Transverse colon (tissue), 3 donors: ENCODE measurements around the gene SARS1.

ENCODE experiments used
- POLR2A ChIP-seq: fragments of 450-650 bp; IDR thresholded peaks from one replicate; pipeline ENCODE4 v1.6.1; 2016; ENCODE audit warnings: antibody characterized with exemption, mild to moderate bottlenecking, moderate library complexity
- TF ChIP-seq, protein P1 (sequence below), 5 experiments: fragments of 200-600 bp in 3 of 5; fragments of 450-650 bp in 2 of 5; sonication (generic) in 3 of 5; IDR thresholded peaks; 1 replicate in 2 of 5; 2 replicates in 3 of 5; pipeline ENCODE4 v1.5.1; 2016 to 2017; ENCODE audit warnings: antibody characterized with exemption in 5 of 5, inconsistent platforms in 3 of 5, mild to moderate bottlenecking in 2 of 5, moderate library complexity in 1 of 5

DNA sequence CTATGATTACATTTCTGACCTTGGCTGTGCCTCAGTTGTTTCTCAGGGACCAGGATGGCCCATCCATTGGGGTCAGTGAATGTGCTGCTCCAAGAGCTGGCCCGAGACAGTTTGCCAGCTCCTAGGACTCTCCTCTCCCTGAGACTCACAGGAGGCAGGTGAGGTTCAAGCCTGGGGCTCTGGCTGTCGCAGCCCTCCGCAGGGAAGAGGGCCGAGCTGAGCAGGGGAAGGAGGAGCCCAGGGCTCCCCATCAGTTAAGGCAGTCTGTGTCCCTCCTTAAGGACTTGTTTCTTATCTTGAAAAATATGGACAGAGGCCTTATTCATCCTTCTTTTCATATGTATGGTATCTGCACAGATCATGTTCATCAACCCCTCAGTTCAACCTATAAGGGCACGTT, 26.6 kb upstream of the SARS1 start:
- TF ChIP-seq POLR2A = no peak
- TF ChIP-seq, protein P1, sequence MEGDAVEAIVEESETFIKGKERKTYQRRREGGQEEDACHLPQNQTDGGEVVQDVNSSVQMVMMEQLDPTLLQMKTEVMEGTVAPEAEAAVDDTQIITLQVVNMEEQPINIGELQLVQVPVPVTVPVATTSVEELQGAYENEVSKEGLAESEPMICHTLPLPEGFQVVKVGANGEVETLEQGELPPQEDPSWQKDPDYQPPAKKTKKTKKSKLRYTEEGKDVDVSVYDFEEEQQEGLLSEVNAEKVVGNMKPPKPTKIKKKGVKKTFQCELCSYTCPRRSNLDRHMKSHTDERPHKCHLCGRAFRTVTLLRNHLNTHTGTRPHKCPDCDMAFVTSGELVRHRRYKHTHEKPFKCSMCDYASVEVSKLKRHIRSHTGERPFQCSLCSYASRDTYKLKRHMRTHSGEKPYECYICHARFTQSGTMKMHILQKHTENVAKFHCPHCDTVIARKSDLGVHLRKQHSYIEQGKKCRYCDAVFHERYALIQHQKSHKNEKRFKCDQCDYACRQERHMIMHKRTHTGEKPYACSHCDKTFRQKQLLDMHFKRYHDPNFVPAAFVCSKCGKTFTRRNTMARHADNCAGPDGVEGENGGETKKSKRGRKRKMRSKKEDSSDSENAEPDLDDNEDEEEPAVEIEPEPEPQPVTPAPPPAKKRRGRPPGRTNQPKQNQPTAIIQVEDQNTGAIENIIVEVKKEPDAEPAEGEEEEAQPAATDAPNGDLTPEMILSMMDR (IDR thresholded peaks at IDR 0.05) = no peak
